Gastrocnemius medialis (tissue), 4 donors: ENCODE results near the gene SEMA7A. TPM values are rescaled to one million over a fixed set of nuclear protein-coding genes. Genes with fewer than 3 reads are reported as not detected.

Experiments
- ATAC-seq, 2 donors: fragments of 150-250 bp; one replicate each; pipeline ENCODE4 v1.9.1; 2016
- DNase-seq, 2 donors: peaks; one replicate each; pipeline ENCODE4 v3.0.0-alpha.2; 2019
- H3K27ac ChIP-seq, 4 donors: fragments of 200-600 bp; sonication (generic); 1 replicate in 1 of 4; 2 replicates in 3 of 4; pipeline ENCODE4 v1.5.1; 2016 to 2018; ENCODE audit warnings: mild to moderate bottlenecking in 2 of 4, moderate library complexity in 1 of 4
- H3K27me3 ChIP-seq, 3 donors: fragments of 200-600 bp; sonication (generic) in 2 of 3; 1 replicate in 1 of 3; 2 replicates in 2 of 3; pipeline versions ENCODE4 v1.5.1 to v1.6.0; 2016 to 2019; ENCODE audit warnings: mild to moderate bottlenecking in 1 of 3, moderate library complexity in 1 of 3
- H3K36me3 ChIP-seq, 2 donors: fragments of 200-600 bp; sonication (generic) in 1 of 2; one replicate each; pipeline ENCODE4 v1.5.1; 2017 to 2018
- H3K4me1 ChIP-seq, 2 donors: fragments of 200-600 bp; sonication (generic) in 1 of 2; one replicate each; pipeline ENCODE4 v1.5.1; 2016 to 2017; ENCODE audit warnings: mild to moderate bottlenecking in 2 of 2
- H3K4me3 ChIP-seq, 4 donors: fragments of 200-600 bp; sonication (generic) in 3 of 4; 1 replicate in 1 of 4; 2 replicates in 3 of 4; pipeline ENCODE4 v1.5.1; 2016 to 2019; ENCODE audit warnings: mild to moderate bottlenecking in 2 of 4
- H3K9me3 ChIP-seq, 3 donors: fragments of 200-600 bp; sonication (generic) in 2 of 3; 1 replicate in 1 of 3; 2 replicates in 2 of 3; pipeline ENCODE4 v1.5.1; 2016 to 2019
- POLR2A ChIP-seq, 2 donors: fragments of 450-650 bp; IDR thresholded peaks; one replicate each; pipeline ENCODE4 v1.6.1; 2017; ENCODE audit warnings: antibody characterized with exemption in 2 of 2, mild to moderate bottlenecking in 2 of 2, moderate library complexity in 2 of 2
- in situ Hi-C, 4 donors: fragments of 200-750 bp; cut with MboI; loops; one replicate each; pipeline versions ENCODE4 v1.15.0 to v1.8.0; 2017; ENCODE audit warnings: low sequenced_read_pairs in 4 of 4
- intact Hi-C: fragments of 100-400 bp; cut with DNase I; formaldehyde crosslinking; loops from one replicate; pipeline ENCODE4 v1.15.1; 2023; ENCODE audit warnings: low total_unique reads
- total RNA-seq, 4 donors: library from RNA; depleted of rRNA; stranded (reverse); fragments of >200 nt; gene quantifications; one replicate each; pipeline versions ENCODE4 v1.1.0 to v1.2.3, GENCODE V29; 2016
- TF ChIP-seq, protein P1 (sequence below), 5 experiments: fragments of 450-650 bp in 3 of 5; fragments of 200-600 bp in 2 of 5; sonication (generic) in 2 of 5; IDR thresholded peaks in 4 of 5; conservative IDR thresholded peaks in 1 of 5; 1 replicate in 4 of 5; 2 replicates in 1 of 5; pipeline ENCODE4 v1.5.1; 2016 to 2019; ENCODE audit warnings: antibody characterized with exemption in 5 of 5, mild to moderate bottlenecking in 3 of 5, moderate library complexity in 3 of 5

Gene SEMA7A
- total RNA-seq, 4 donors from 2014 or later = 0.51 to 2.7 (median 2.4) TPM

DNA sequence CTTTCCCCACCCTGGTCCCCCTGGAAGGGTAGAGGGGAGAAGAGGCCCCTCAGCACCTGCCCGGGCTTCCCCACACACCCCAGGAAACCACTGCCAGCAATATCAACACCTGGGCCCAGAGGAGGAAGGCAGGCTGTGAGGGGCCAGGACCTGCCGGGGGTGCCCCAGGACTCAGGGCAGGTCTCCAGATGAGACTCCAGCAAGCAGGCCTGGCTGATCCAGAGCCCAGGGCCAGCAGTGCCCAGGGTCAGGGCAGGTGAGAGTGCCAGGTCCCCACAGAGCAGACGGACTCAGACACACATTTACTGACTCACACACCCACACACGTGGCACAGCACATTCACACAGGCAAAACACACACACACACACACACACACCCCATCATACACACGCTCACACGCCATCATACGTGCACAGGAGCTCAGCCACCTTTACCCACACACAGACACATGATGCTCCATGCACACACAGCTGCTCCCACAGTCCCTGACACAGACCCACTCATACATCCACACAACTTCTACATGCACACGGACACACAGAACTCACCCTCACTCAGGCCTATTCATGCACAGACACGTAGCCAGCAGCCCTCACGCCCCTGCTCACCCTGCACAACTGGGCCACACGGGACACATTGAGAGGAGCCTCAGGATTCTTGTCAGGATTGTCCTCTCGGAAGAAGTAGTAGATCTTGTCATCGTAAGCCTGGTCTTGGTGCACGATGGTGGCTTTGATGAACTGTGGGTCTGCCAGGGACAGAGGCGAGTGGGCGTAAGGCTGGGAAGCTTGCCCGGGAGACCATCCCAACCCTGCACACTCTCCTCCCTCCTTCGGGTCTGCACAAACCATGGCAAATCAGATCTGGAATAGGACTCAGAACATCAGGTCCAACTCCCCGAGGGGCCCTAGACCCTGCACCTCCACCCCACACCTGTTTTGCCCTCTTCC lies 17.5 kb downstream of the SEMA7A start:
- DNase-seq = no peak
- Histone ChIP-seq H3K9me3 (no peaks in the 10 kb centered on the region), H3K4me3 (no peak overlapping the region), H3K4me1 (peaks cover 11 to 13% of the 10 kb centered on the region in 2 donors), H3K27me3 (no peaks in the 10 kb centered on the region), H3K27ac (no peak overlapping the region), H3K36me3 (no peaks in the 10 kb centered on the region)
- in situ Hi-C loops (no loop called here), intact Hi-C loops (no loop called here)
- ATAC-seq = no peak
- TF ChIP-seq POLR2A (IDR thresholded peaks at IDR 0.05) = no peak
- TF ChIP-seq, protein P1, sequence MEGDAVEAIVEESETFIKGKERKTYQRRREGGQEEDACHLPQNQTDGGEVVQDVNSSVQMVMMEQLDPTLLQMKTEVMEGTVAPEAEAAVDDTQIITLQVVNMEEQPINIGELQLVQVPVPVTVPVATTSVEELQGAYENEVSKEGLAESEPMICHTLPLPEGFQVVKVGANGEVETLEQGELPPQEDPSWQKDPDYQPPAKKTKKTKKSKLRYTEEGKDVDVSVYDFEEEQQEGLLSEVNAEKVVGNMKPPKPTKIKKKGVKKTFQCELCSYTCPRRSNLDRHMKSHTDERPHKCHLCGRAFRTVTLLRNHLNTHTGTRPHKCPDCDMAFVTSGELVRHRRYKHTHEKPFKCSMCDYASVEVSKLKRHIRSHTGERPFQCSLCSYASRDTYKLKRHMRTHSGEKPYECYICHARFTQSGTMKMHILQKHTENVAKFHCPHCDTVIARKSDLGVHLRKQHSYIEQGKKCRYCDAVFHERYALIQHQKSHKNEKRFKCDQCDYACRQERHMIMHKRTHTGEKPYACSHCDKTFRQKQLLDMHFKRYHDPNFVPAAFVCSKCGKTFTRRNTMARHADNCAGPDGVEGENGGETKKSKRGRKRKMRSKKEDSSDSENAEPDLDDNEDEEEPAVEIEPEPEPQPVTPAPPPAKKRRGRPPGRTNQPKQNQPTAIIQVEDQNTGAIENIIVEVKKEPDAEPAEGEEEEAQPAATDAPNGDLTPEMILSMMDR (IDR thresholded peaks at IDR 0.05 in 4 of 5, conservative IDR thresholded peaks at IDR 0.05 in 1 of 5) = no peak

DNA sequence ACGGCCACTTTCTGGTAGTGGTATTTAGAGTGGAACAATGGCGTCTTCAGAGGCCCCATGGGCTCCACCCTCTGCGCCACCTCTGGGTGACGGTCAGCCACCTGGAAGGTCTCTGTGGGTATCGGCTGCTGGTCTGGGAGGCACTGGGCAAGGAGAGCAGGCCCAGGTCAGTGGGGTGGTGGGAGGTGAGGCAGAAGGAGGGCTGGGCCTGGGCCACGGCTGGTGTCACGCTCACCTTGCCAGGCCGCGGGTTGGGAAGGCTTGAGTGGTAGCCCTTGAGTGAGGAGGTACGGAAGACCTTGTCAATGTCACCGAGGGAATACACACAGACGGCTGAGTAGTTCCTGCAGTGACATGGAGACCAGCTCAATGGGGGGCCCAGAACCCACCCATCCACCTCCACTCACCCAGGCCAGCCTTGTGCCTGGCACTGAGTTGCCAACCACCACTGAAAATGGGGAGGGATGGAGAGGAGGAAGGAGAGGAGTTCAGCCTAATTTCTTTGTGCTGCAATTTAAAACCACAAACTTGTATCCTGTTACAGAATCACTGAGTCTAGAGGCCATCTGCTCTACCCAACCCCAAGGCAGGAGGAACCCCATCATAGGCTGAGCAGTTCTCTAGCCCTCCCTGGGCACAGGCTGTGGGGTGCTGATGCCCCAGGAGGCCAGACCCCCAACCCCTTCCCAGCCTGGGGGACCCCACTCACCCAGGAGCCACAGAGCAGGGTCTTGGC lies 19.0 kb downstream of the SEMA7A start:
- no peak overlapping the region for H3K4me3 ChIP-seq
- H3K4me1 ChIP-seq = no peaks in the 10 kb centered on the region
- intact Hi-C loops (no loop called here), in situ Hi-C loops (no loop called here)
- H3K27ac ChIP-seq = no peak overlapping the region
- no peaks in the 10 kb centered on the region for H3K36me3 ChIP-seq
- TF ChIP-seq, protein P1 (IDR thresholded peaks at IDR 0.05 in 4 of 5, conservative IDR thresholded peaks at IDR 0.05 in 1 of 5) = no peak
- no peak for TF ChIP-seq POLR2A (IDR thresholded peaks at IDR 0.05)
- no peak for DNase-seq
- no peaks in the 10 kb centered on the region for H3K27me3 ChIP-seq
- no peaks in the 10 kb centered on the region for H3K9me3 ChIP-seq
- ATAC-seq = no peak

DNA sequence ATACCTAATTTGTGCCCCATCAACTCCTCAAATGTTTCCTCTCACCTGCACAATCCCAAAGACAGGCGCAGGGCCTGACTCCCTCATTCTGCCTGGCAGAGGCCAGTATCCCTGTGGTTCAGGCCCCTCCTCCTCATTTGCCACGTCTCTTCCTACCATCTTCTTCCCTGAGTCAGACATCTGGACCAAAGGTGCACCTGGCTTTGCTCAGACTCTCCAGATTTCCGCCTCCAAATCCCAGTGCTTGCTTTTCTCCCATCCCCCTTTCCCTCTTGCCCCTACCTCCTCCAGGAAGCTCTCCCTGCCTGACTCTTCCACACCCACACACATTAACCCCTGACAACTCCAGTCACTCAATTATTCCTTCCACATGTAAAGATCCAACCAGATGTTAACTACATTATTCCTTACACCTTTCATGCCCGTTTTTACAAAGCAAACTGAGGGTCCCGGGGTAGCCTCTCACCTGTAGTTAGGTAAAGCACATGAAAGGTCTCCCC lies 19.6 kb downstream of the SEMA7A start:
- no peaks in the 10 kb centered on the region for H3K4me1 ChIP-seq
- no peak for ATAC-seq
- no peaks in the 10 kb centered on the region for H3K36me3 ChIP-seq
- H3K4me3 ChIP-seq = no peak overlapping the region
- H3K27ac ChIP-seq = no peak overlapping the region
- H3K27me3 ChIP-seq = no peaks in the 10 kb centered on the region
- no peaks in the 10 kb centered on the region for H3K9me3 ChIP-seq
- intact Hi-C loops = no loop called here
- in situ Hi-C loops = no loop called here
- TF ChIP-seq, protein P1 (IDR thresholded peaks at IDR 0.05 in 4 of 5, conservative IDR thresholded peaks at IDR 0.05 in 1 of 5) = no peak
- no peak for TF ChIP-seq POLR2A (IDR thresholded peaks at IDR 0.05)
- DNase-seq = no peak

DNA sequence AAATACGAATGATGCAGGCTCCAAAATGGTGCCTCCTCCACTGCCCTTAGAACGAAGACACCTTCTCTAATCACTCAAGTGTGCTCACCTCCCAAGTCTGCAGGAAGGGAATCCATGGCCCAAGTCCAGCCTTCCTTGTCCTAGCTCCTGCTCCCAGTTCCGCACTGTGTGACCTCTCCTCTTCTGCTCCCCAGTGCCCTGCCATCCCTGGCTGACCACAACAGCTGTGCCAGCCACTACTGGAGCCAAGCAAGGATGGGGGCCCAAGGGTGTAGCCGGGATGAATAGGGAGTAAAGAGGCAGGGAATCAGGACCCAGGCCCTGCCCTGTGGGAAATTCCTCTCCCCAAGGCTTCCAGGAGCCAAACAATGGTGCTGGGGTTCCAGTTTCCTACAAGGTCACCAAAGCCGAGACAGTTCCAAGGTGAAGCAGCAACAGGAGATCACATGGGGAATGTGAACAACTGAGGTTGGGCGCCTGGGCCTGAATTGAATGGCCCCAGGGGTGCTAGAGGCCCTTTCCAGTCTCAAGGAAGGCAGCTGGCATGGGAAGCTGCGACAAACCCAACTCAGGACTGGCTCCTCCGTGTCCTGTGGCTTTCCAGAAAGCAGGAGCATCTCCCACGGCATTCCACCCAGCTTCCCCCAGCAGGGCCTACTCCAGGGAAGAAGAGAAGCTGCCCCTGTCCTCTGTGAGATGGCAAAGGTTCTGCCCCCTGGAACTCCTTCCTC lies 20.2 kb downstream of the SEMA7A start:
- intact Hi-C loops (no loop called here), in situ Hi-C loops (no loop called here)
- H3K27me3 ChIP-seq = no peaks in the 10 kb centered on the region
- H3K36me3 ChIP-seq = no peaks in the 10 kb centered on the region
- H3K27ac ChIP-seq = no peak overlapping the region
- DNase-seq (no peak), ATAC-seq (no peak)
- TF ChIP-seq, protein P1 (IDR thresholded peaks at IDR 0.05 in 4 of 5, conservative IDR thresholded peaks at IDR 0.05 in 1 of 5) = no peak
- TF ChIP-seq POLR2A (IDR thresholded peaks at IDR 0.05) = no peak
- H3K9me3 ChIP-seq = no peaks in the 10 kb centered on the region
- no peak overlapping the region for H3K4me3 ChIP-seq
- H3K4me1 ChIP-seq = no peaks in the 10 kb centered on the region
